Measurements from ENCODE around the gene SPTSSA.

The SPTSSA gene

GRCh38 chr14:34450542-34450915 lies 11.5 kb downstream of the SPTSSA start:
- in situ Hi-C loops (cut with HindIII; ENCODE audit: low sequenced_read_pairs): loop anchor here (5.0 kb wide), 1 partner anchor 87 kb away; the partner anchor contains the start of gene EAPP
- H3K4me3 ChIP-seq (ENCODE audit: low read depth, low read length): no peak overlapping the region
- TF ChIP-seq CTCF (IDR thresholded peaks at IDR 0.05; ENCODE audit: low read depth, low read length, missing control alignments): no peak
- no peak for DNase-seq (ENCODE audit: low read depth)

GRCh38 chr14:34449819-34450541 lies 12.1 kb downstream of the SPTSSA start:
- TF ChIP-seq CTCF (IDR thresholded peaks at IDR 0.05; ENCODE audit: low read depth, low read length, missing control alignments): no peak
- in situ Hi-C loops (cut with HindIII; ENCODE audit: low sequenced_read_pairs): loop anchor here (5.0 kb wide), 1 partner anchor 87 kb away; the partner anchor contains the start of gene EAPP
- no peak for DNase-seq (ENCODE audit: low read depth)
- H3K4me3 ChIP-seq (ENCODE audit: low read depth, low read length): no peak overlapping the region

- TF ChIP-seq CTCF (IDR thresholded peaks at IDR 0.05; ENCODE audit: low read depth, low read length, missing control alignments): no peak
- in situ Hi-C loops (cut with HindIII; ENCODE audit: low sequenced_read_pairs): no loop called here
These were observed 22.9 kb downstream of the SPTSSA start for GRCh38 chr14:34439090-34439489.

GRCh38 chr14:34438438-34438837 lies 23.6 kb downstream of the SPTSSA start:
- in situ Hi-C loops (cut with HindIII; ENCODE audit: low sequenced_read_pairs): no loop called here
- no peak for DNase-seq (ENCODE audit: low read depth)

More at GRCh38 chr14:34439090-34439489, 22.9 kb downstream of the SPTSSA start:
- DNase-seq (ENCODE audit: low read depth): no peak
- no peak overlapping the region for H3K4me3 ChIP-seq (ENCODE audit: low read depth, low read length)

GRCh38 chr14:34437729-34438080 lies 24.3 kb downstream of the SPTSSA start:
- no peak for DNase-seq (ENCODE audit: low read depth)
- in situ Hi-C loops (cut with HindIII; ENCODE audit: low sequenced_read_pairs): no loop called here
- TF ChIP-seq CTCF (IDR thresholded peaks at IDR 0.05; ENCODE audit: low read depth, low read length, missing control alignments): no peak
- no peak overlapping the region for H3K4me3 ChIP-seq (ENCODE audit: low read depth, low read length)

More at GRCh38 chr14:34438438-34438837, 23.6 kb downstream of the SPTSSA start:
- no peak overlapping the region for H3K4me3 ChIP-seq (ENCODE audit: low read depth, low read length)
- no peak for TF ChIP-seq CTCF (IDR thresholded peaks at IDR 0.05; ENCODE audit: low read depth, low read length, missing control alignments)

- no peak for DNase-seq (ENCODE audit: low read depth)
- H3K4me3 ChIP-seq (ENCODE audit: low read depth, low read length): no peak overlapping the region
- in situ Hi-C loops (cut with HindIII; ENCODE audit: low sequenced_read_pairs): no loop called here
- no peak for TF ChIP-seq CTCF (IDR thresholded peaks at IDR 0.05; ENCODE audit: low read depth, low read length, missing control alignments)
These were observed 24.9 kb downstream of the SPTSSA start for GRCh38 chr14:34436960-34437728.

Data from astrocyte of the cerebellum (primary cell).